HG03378 (cell line): ENCODE measurements around the gene ARMCX6.
A peak's percentile ranks its signal among the peaks of the same experiment; 100 is the strongest.
"Not testable (repeated sequence)": the region's sequence is repeated elsewhere in the genome, so short reads cannot be mapped to it uniquely, and the experiment has no call there.

Experiments used
- ATAC-seq: cut with Tn5 transposase; IDR thresholded peaks from one replicate; pipeline ENCODE4 v1.9.1; 2021; ENCODE audit warnings: mild to moderate bottlenecking, moderate library complexity; ENCODE audit not compliant: unreplicated experiment

ARMCX6 gene

GRCh38 chrX:101617211-101618191 lies at the start of gene ARMCX6:
TSS of gene ARMCX6 (minus strand) at chrX:101618000. CDS start at chrX:101616620, 1,380 bp downstream.
- peak; percentile 84 for ATAC-seq

GRCh38 chrX:101659601-101660063 lies 41.8 kb upstream of the ARMCX6 start, which contains the start of gene ARMCX2:
TSS of gene ARMCX2 (minus strand) at chrX:101659850. CDS start at chrX:101657588, 2,262 bp downstream.
- ATAC-seq, result no peak

GRCh38 chrX:101658661-101659491 lies 41.1 kb upstream of the ARMCX6 start:
- ATAC-seq, result no peak

GRCh38 chrX:101657495-101657894 lies 39.7 kb upstream of the ARMCX6 start:
- no peak for ATAC-seq

GRCh38 chrX:101656817-101657216 lies 39.0 kb upstream of the ARMCX6 start:
- ATAC-seq, result no peak

- no peak for ATAC-seq
Measured at GRCh38 chrX:101655534-101655933, 37.7 kb upstream of the ARMCX6 start.

- not testable (repeated sequence) for ATAC-seq
Measured at GRCh38 chrX:101647716-101648115, 29.9 kb upstream of the ARMCX6 start.

GRCh38 chrX:101642093-101642492 lies 24.3 kb upstream of the ARMCX6 start:
- ATAC-seq, result no peak

- ATAC-seq, result no peak
Measured at GRCh38 chrX:101639583-101639982, 21.8 kb upstream of the ARMCX6 start.

- ATAC-seq, result no peak
Measured at GRCh38 chrX:101619364-101619763, 1.6 kb upstream of the ARMCX6 start.

GRCh38 chrX:101605728-101606127 lies 12.1 kb downstream of the ARMCX6 start:
- ATAC-seq, result no peak

GRCh38 chrX:101605146-101605545 lies 12.7 kb downstream of the ARMCX6 start:
- ATAC-seq, result no peak

- ATAC-seq, result no peak
Measured at GRCh38 chrX:101602077-101602476, 15.7 kb downstream of the ARMCX6 start.

- not testable (repeated sequence) for ATAC-seq
Measured at GRCh38 chrX:101599592-101599991, 18.2 kb downstream of the ARMCX6 start.

- ATAC-seq, result peak; percentile 100
Measured at GRCh38 chrX:101595739-101596419, 21.9 kb downstream of the ARMCX6 start.
